C4-2B (cell line): ENCODE results near the gene ZNF302.

Experiments used
- H3K27ac ChIP-seq: fragments of 450-650 bp; 2 replicates; pipeline ENCODE4 v1.5.1; 2017
- CTCF ChIP-seq: fragments of 450-650 bp; conservative IDR thresholded peaks from 2 replicates; pipeline ENCODE4 v1.5.1; 2017; ENCODE audit warnings: mild to moderate bottlenecking
- ZFX ChIP-seq: fragments of 450-650 bp; IDR thresholded peaks from 2 replicates; pipeline ENCODE4 v1.6.1; 2017

The ZNF302 gene

DNA sequence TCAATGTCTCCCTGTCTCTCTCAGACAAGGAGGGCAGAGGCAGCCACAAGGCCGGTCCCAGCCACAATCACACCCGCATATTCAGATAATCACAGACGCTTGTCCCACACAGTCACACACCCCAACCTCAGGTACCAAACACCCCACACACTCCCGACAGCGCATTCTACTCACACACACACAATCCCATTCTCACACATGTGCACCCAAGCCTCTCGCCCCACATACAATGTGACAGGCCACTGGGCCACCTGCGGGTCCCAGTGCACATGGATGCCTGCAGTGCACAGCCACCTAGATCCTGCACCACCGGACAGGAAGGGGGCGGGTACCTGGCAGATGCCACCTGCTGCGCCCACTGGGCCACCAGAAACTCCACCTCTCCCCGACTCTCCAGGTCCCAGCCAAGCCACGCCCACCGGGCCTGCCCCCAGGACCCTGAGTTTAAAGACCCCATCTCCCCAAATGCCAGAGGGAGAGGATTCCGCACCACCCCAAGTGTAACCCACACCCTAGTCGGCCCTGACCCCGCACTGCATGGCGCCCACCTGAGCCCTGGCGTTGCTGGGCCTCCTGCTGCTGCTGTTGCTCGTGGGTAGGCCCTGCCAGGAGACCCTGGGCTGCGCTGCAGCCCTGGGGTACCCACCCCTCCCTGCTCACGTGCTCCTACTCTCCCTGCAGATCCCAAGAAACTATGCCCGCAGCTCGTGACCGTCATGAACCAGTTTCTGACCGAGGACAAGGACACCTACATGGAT, 11.1 kb upstream of the ZNF302 start:
- TF ChIP-seq ZFX (no peak), CTCF (no peak)
- peak overlapping the region; percentile 33; the same call in 1 of the 2 replicates for H3K27ac ChIP-seq

GRCh38 chr19:34666958-34667265, 10.6 kb upstream of the ZNF302 start:
- H3K27ac ChIP-seq, result peak overlapping the region; percentile 33; the same call in 1 of the 2 replicates
- no peak for TF ChIP-seq CTCF
- TF ChIP-seq ZFX, result no peak

DNA sequence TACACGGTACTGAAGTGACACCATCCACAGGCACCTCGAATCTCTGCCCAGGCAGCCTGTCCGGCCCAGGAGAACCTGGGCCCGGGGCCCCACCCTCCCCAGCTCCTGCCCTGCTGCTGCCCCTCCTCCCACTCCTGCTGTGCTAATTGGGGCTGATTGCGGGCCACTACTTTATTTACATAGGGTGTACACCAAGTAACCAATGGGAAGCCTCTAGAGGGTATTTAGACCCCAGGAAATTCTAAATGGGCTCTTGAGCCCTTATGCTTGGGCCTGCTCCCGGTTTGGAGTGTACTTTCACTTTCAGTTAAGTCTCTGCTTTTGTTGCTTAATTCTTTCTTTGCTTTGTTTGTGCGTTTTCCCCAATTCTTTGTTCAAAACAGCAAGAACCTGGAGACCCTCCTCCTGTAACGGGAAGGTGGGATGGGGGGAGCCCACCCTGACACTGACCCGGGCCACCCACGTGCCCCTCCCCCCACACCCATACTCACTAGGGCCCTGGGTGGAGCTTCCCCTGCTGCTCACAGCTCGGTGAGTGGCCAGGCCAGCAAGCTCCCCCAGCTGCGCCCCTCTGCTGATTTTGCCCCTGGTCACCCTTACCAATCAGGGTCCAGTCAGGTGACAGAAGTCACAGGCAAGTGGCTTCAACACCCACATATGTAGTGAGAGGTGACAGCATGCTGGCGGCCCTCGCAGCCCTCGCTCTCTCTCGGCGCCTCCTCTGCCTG, 10.0 kb upstream of the ZNF302 start:
- peak overlapping the region; percentile 33; the same call in 1 of the 2 replicates for H3K27ac ChIP-seq
- TF ChIP-seq CTCF (no peak), ZFX (no peak)

DNA sequence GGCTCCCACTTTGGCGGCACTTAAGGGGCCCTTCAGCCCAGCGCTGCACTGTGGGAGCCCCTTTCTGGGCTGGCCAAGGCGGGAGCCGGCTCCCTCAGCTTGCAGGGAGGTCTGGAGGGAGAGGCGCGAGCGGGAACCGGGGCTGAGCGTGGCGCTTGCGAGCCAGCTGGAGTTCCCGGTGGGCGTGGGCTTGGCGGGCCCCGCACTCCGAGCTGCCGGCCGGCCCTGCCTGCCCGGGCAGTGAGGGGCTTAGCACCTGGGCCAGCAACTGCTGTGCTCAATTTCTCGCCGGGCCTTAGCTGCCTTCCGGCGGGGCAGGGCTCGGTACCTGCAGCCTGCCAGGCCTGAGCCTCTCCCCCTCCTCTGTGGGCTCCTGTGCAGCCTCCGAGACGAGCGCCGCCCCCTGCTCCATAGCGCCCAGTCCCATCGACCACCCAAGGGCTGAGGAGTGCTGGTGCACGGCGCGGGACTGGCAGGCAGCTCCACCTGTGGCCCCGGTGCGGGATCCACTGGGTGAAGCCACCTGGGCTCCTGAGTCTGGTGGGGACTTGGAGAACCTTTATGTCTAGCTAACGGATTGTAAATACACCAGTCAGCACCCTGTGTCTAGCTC, 9.3 kb upstream of the ZNF302 start:
- peak overlapping the region; percentile 33; the same call in 1 of the 2 replicates for H3K27ac ChIP-seq

DNA sequence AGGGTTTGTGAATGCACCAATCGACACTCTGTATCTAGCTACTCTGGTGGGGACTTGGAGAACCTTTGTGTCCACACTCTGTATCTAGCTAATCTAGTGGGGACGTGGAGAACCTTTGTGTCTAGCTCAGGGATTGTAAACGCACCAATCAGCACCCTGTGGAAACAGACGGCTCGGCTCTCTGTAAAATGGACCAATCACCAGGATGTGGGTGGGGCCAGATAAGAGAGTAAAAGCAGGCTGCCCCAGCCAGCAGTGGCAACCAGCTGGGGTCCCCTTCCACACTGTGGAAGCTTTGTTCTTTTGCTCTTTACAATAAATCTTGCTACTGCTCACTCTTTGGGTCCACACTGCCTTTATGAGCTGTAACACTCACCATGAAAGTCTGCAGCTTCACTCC, 8.8 kb upstream of the ZNF302 start:
- peak overlapping the region; percentile 19; the same call in 1 of the 2 replicates for H3K27ac ChIP-seq

DNA sequence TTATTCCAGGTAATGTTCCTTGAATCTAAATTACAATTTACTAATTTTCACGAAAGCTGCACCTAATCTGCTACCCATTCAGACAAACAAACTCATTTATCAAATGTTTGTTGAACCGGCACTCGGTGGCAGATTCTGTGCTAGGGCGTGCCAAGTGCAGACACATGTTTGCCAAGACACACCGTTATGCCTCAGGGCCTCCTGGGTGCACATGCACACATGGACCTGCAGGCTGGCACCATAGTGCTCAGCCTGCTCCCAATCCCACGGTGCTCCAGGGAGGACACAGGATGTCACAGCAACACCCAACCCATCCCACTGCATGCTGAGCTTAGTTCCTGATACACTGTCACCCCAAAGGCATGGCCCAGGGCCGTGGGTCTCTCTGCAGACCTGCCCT, 8.2 kb upstream of the ZNF302 start:
- TF ChIP-seq ZFX (no peak), CTCF (no peak)
- peak overlapping the region; percentile 19; the same call in 1 of the 2 replicates for H3K27ac ChIP-seq

GRCh38 chr19:34671972-34672371, 5.5 kb upstream of the ZNF302 start:
- H3K27ac ChIP-seq, result no peak overlapping the region
- TF ChIP-seq ZFX (no peak), CTCF (no peak)

GRCh38 chr19:34673590-34673989, 3.9 kb upstream of the ZNF302 start:
- TF ChIP-seq CTCF, result no peak
- no peak for TF ChIP-seq ZFX
- H3K27ac ChIP-seq, result no peak overlapping the region
